WTC11 (cell line): ENCODE data around the gene CLDN3. TPM values are rescaled to one million over a fixed set of nuclear protein-coding genes. Genes with fewer than 3 reads are reported as not detected.

Experiments
- ATAC-seq: fragments of 200-7000 bp; cut with Tn5 transposase; 2 replicates; pipeline ENCODE4 v1.10.0; 2021; ENCODE audit warnings: mild to moderate bottlenecking, moderate library complexity
- CTCF ChIA-PET: fragments of 300-600 bp; sonication (Branson Sonifier 250); formaldehyde crosslinking; loops from one replicate; lab custom pipeline; 2021; ENCODE audit warnings: antibody characterized with exemption; lab: Charles Lee
- POLR2A ChIA-PET: fragments of 350-600 bp; sonication (Branson Sonifier 250); formaldehyde crosslinking; loops from one replicate; lab custom pipeline; 2021; ENCODE audit warnings: antibody characterized with exemption; lab: Charles Lee
- DNase-seq: peaks from one replicate; pipeline ENCODE4 v3.0.0; 2021; ENCODE audit warnings: low spot score
- H3K27ac Mint-ChIP-seq: 2 replicates; pipeline ENCODE4 v1.8.0; 2021; ENCODE audit warnings: mixed read lengths
- H3K27me3 Mint-ChIP-seq: 2 replicates; pipeline ENCODE4 v1.8.0; 2021; ENCODE audit warnings: low read depth, mild to moderate bottlenecking, moderate library complexity, mixed read lengths
- H3K36me3 Mint-ChIP-seq: 2 replicates; pipeline ENCODE4 v1.8.0; 2021; ENCODE audit warnings: mixed read lengths
- H3K4me1 Mint-ChIP-seq: 2 replicates; pipeline ENCODE4 v1.8.0; 2022; ENCODE audit warnings: mixed read lengths
- H3K4me3 Mint-ChIP-seq: 2 replicates; pipeline ENCODE4 v1.8.0; 2021; ENCODE audit warnings: mild to moderate bottlenecking, moderate library complexity, mixed read lengths
- H3K9me3 Mint-ChIP-seq: 2 replicates; pipeline ENCODE4 v1.8.0; 2021; ENCODE audit warnings: mixed read lengths
- SP1 ChIP-seq: sonication (generic); formaldehyde crosslinking; conservative IDR thresholded peaks from 2 replicates; pipeline ENCODE4 v1.8.1; 2022; ENCODE audit warnings: missing genetic modification reagents
- ZNF121 ChIP-seq: sonication (generic); formaldehyde crosslinking; IDR thresholded peaks from 2 replicates; pipeline ENCODE4 v1.8.0; 2023; ENCODE audit warnings: missing genetic modification reagents
- total RNA-seq: library from RNA; stranded (reverse); gene quantifications from 3 replicates; pipeline ENCODE4 v1.2.3, GENCODE V29; 2021

The CLDN3 gene
- total RNA-seq, 1 experiment from 2014 or later: 20.7 TPM

- H3K27me3 Mint-ChIP-seq: peaks cover 42% of the 10 kb centered on the region
- no peaks in the 10 kb centered on the region for H3K4me1 Mint-ChIP-seq
- no peak for DNase-seq
- ChIA-PET CTCF (interaction anchor here (1.0 to 2.0 kb wide), 7 partner anchors 9 to 113 kb away, joined by 4 to 18 read pairs (median 4); no protein-coding TSS in a partner anchor), POLR2A (interaction anchor here (0.8 kb wide), 1 partner anchor 16 kb away, joined by 5 read pairs; no protein-coding TSS in a partner anchor)
- no peaks in the 10 kb centered on the region for H3K9me3 Mint-ChIP-seq
- H3K27ac Mint-ChIP-seq: no peak overlapping the region
- H3K36me3 Mint-ChIP-seq: no peaks in the 10 kb centered on the region
- TF ChIP-seq SP1 (CRISPR knock-in tag): no peak
- TF ChIP-seq ZNF121 (CRISPR knock-in tag): peak; percentile 85; the same call in 1 of the 2 replicates
- TF ChIP-seq, all 79 proteins: peak for 1
- peak; percentile 9; the same call in 1 of the 2 replicates for ATAC-seq
- peak overlapping the region; percentile 64 for H3K4me3 Mint-ChIP-seq
These were observed 50.3 kb downstream of the CLDN3 start for GRCh38 chr7:73719806-73720169.

Other genes starting within 250 kb of the CLDN3 start
- gene BAZ1B, start 248.0 kb downstream of the CLDN3 start, total RNA-seq: 64.9 to 66.5 TPM (median 66.3 TPM) in 3 replicates
- 26.0 to 28.5 TPM (median 27.7 TPM) in 3 replicates for gene BCL7B, start 212.6 kb downstream of the CLDN3 start, total RNA-seq
- 28.6 to 32.3 TPM (median 29.0 TPM) in 3 replicates for gene TBL2, start 191.7 kb downstream of the CLDN3 start, total RNA-seq
- gene MLXIPL, start 145.7 kb downstream of the CLDN3 start, total RNA-seq: 20.4 to 26.6 TPM (median 23.8 TPM) in 3 replicates
- gene VPS37D, start 102.4 kb downstream of the CLDN3 start, total RNA-seq: 5.7 to 7.5 TPM (median 5.8 TPM) in 3 replicates
- 6.8 to 7.1 TPM (median 6.8 TPM) in 3 replicates for gene DNAJC30, start 86.8 kb downstream of the CLDN3 start, total RNA-seq
- 80.5 to 91.9 TPM (median 84.4 TPM) in 3 replicates for gene BUD23, start 86.7 kb downstream of the CLDN3 start, total RNA-seq
- 17.7 to 20.4 TPM (median 18.5 TPM) in 3 replicates for gene STX1A, start 50.6 kb downstream of the CLDN3 start, total RNA-seq
- gene ABHD11, start 31.5 kb downstream of the CLDN3 start, total RNA-seq: 23.8 to 27.6 TPM (median 26.5 TPM) in 3 replicates
- 32.0 to 54.3 TPM (median 52.5 TPM) in 3 replicates for gene CLDN4, start 60.7 kb upstream of the CLDN3 start, total RNA-seq
- gene METTL27, start 72.2 kb upstream of the CLDN3 start, total RNA-seq: 4.3 to 7.7 TPM (median 6.6 TPM) in 3 replicates
- gene TMEM270, start 90.9 kb upstream of the CLDN3 start, total RNA-seq: 0.28 TPM in 1 of 3 replicates, not detected in the others